ENCODE measurements around the gene NOCT.

NOCT gene

GRCh38 chr4:139015269-139015947 lies at the start of gene NOCT:
Gene NOCT (plus strand): TSS chr4:139015781. CDS start chr4:139015982, 201 bp downstream.
- H3K9me3 ChIP-seq (ENCODE audit: insufficient read depth, low read depth, low read length), result no peaks in the 10 kb centered on the region
- peak within 1 kb of the TSS; percentile 94 for H3K9ac ChIP-seq (ENCODE audit: low read depth, low read length)
- H3K36me3 ChIP-seq (ENCODE audit: insufficient read depth, low read depth, low read length), result 0 out of 2 replicates have a peak, but pooled peaks cover 2% of the 10 kb centered on the region
- peaks cover 7% of the 10 kb centered on the region; the same call in 1 of the 2 replicates for H3K27me3 ChIP-seq (ENCODE audit: insufficient read depth, low read length)
- H3K4me3 ChIP-seq (ENCODE audit: low read length), result peak within 1 kb of the TSS; percentile 99
- peaks cover 37% of the 10 kb centered on the region for H3K4me1 ChIP-seq (ENCODE audit: insufficient read depth, low read length)
- peak within 1 kb of the TSS; percentile 9 for H3K27ac ChIP-seq (ENCODE audit: low read length)

- Histone ChIP-seq H3K36me3 (ENCODE audit: insufficient read depth, low read depth, low read length) (no peaks in the 10 kb centered on the region), H3K4me1 (ENCODE audit: insufficient read depth, low read length) (no peaks in the 10 kb centered on the region), H3K27ac (ENCODE audit: low read length) (no peak overlapping the region), H3K27me3 (ENCODE audit: insufficient read depth, low read length) (no peaks in the 10 kb centered on the region), H3K9me3 (ENCODE audit: insufficient read depth, low read depth, low read length) (no peaks in the 10 kb centered on the region), H3K9ac (ENCODE audit: low read depth, low read length) (no peak overlapping the region), H3K4me3 (ENCODE audit: low read length) (no peak overlapping the region)
Measured at GRCh38 chr4:138967313-138967712, 48.3 kb upstream of the NOCT start.

- Histone ChIP-seq H3K9ac (ENCODE audit: low read depth, low read length) (peak overlapping the region; percentile 38; the same call in 1 of the 2 replicates), H3K4me3 (ENCODE audit: low read length) (peak overlapping the region; percentile 25; the same call in 1 of the 2 replicates), H3K36me3 (ENCODE audit: insufficient read depth, low read depth, low read length) (no peaks in the 10 kb centered on the region), H3K27me3 (ENCODE audit: insufficient read depth, low read length) (no peaks in the 10 kb centered on the region), H3K9me3 (ENCODE audit: insufficient read depth, low read depth, low read length) (no peaks in the 10 kb centered on the region), H3K4me1 (ENCODE audit: insufficient read depth, low read length) (peaks cover 36% of the 10 kb centered on the region), H3K27ac (ENCODE audit: low read length) (peak overlapping the region; percentile 81)
Measured at GRCh38 chr4:138972956-138973801, 42.4 kb upstream of the NOCT start.

- no peaks in the 10 kb centered on the region for H3K27me3 ChIP-seq (ENCODE audit: insufficient read depth, low read length)
- no peaks in the 10 kb centered on the region for H3K9me3 ChIP-seq (ENCODE audit: insufficient read depth, low read depth, low read length)
- H3K4me3 ChIP-seq (ENCODE audit: low read length), result peak overlapping the region; percentile 44; the same call in 1 of the 2 replicates
- H3K36me3 ChIP-seq (ENCODE audit: insufficient read depth, low read depth, low read length), result no peaks in the 10 kb centered on the region
- H3K9ac ChIP-seq (ENCODE audit: low read depth, low read length), result peak overlapping the region; percentile 64; the same call in 1 of the 2 replicates
- peak overlapping the region; percentile 27 for H3K27ac ChIP-seq (ENCODE audit: low read length)
- H3K4me1 ChIP-seq (ENCODE audit: insufficient read depth, low read length), result peaks cover 40% of the 10 kb centered on the region
Measured at GRCh38 chr4:138975225-138975624, 40.4 kb upstream of the NOCT start.

GRCh38 chr4:138976526-138976925 lies 39.1 kb upstream of the NOCT start:
- H3K27me3 ChIP-seq (ENCODE audit: insufficient read depth, low read length), result no peaks in the 10 kb centered on the region
- H3K36me3 ChIP-seq (ENCODE audit: insufficient read depth, low read depth, low read length), result no peaks in the 10 kb centered on the region
- H3K4me3 ChIP-seq (ENCODE audit: low read length), result no peak overlapping the region
- H3K9ac ChIP-seq (ENCODE audit: low read depth, low read length), result no peak overlapping the region
- no peak overlapping the region for H3K27ac ChIP-seq (ENCODE audit: low read length)
- no peaks in the 10 kb centered on the region for H3K9me3 ChIP-seq (ENCODE audit: insufficient read depth, low read depth, low read length)
- peaks cover 40% of the 10 kb centered on the region for H3K4me1 ChIP-seq (ENCODE audit: insufficient read depth, low read length)

GRCh38 chr4:138977524-138977923 lies 38.1 kb upstream of the NOCT start:
- peaks cover 44% of the 10 kb centered on the region for H3K4me1 ChIP-seq (ENCODE audit: insufficient read depth, low read length)
- H3K4me3 ChIP-seq (ENCODE audit: low read length), result no peak overlapping the region
- H3K9me3 ChIP-seq (ENCODE audit: insufficient read depth, low read depth, low read length), result no peaks in the 10 kb centered on the region
- H3K27ac ChIP-seq (ENCODE audit: low read length), result no peak overlapping the region
- H3K9ac ChIP-seq (ENCODE audit: low read depth, low read length), result no peak overlapping the region; the same call in 1 of the 2 replicates
- no peaks in the 10 kb centered on the region for H3K27me3 ChIP-seq (ENCODE audit: insufficient read depth, low read length)
- H3K36me3 ChIP-seq (ENCODE audit: insufficient read depth, low read depth, low read length), result no peaks in the 10 kb centered on the region

GRCh38 chr4:138978028-138978585 lies 37.5 kb upstream of the NOCT start:
- Histone ChIP-seq H3K9ac (ENCODE audit: low read depth, low read length) (peak overlapping the region; percentile 12; the same call in 1 of the 2 replicates), H3K27ac (ENCODE audit: low read length) (no peak overlapping the region), H3K27me3 (ENCODE audit: insufficient read depth, low read length) (no peaks in the 10 kb centered on the region), H3K9me3 (ENCODE audit: insufficient read depth, low read depth, low read length) (no peaks in the 10 kb centered on the region), H3K36me3 (ENCODE audit: insufficient read depth, low read depth, low read length) (no peaks in the 10 kb centered on the region), H3K4me3 (ENCODE audit: low read length) (no peak overlapping the region), H3K4me1 (ENCODE audit: insufficient read depth, low read length) (peaks cover 39% of the 10 kb centered on the region)

GRCh38 chr4:138978600-138978999 lies 37.0 kb upstream of the NOCT start:
- Histone ChIP-seq H3K4me3 (ENCODE audit: low read length) (no peak overlapping the region), H3K4me1 (ENCODE audit: insufficient read depth, low read length) (peaks cover 34% of the 10 kb centered on the region), H3K27ac (ENCODE audit: low read length) (no peak overlapping the region), H3K27me3 (ENCODE audit: insufficient read depth, low read length) (no peaks in the 10 kb centered on the region), H3K9ac (ENCODE audit: low read depth, low read length) (no peak overlapping the region), H3K36me3 (ENCODE audit: insufficient read depth, low read depth, low read length) (no peaks in the 10 kb centered on the region), H3K9me3 (ENCODE audit: insufficient read depth, low read depth, low read length) (no peaks in the 10 kb centered on the region)

GRCh38 chr4:138979742-138980141 lies 35.8 kb upstream of the NOCT start:
- Histone ChIP-seq H3K27me3 (ENCODE audit: insufficient read depth, low read length) (no peaks in the 10 kb centered on the region), H3K27ac (ENCODE audit: low read length) (no peak overlapping the region), H3K4me3 (ENCODE audit: low read length) (no peak overlapping the region), H3K9me3 (ENCODE audit: insufficient read depth, low read depth, low read length) (no peaks in the 10 kb centered on the region), H3K9ac (ENCODE audit: low read depth, low read length) (no peak overlapping the region), H3K4me1 (ENCODE audit: insufficient read depth, low read length) (peaks cover 25% of the 10 kb centered on the region), H3K36me3 (ENCODE audit: insufficient read depth, low read depth, low read length) (no peaks in the 10 kb centered on the region)

- H3K4me1 ChIP-seq (ENCODE audit: insufficient read depth, low read length), result peaks cover 18% of the 10 kb centered on the region
- no peak overlapping the region for H3K27ac ChIP-seq (ENCODE audit: low read length)
Measured at GRCh38 chr4:138981930-138982390, 33.6 kb upstream of the NOCT start.

GRCh38 chr4:138982754-138983153 lies 32.8 kb upstream of the NOCT start:
- Histone ChIP-seq H3K4me1 (ENCODE audit: insufficient read depth, low read length) (peaks cover 12% of the 10 kb centered on the region), H3K9ac (ENCODE audit: low read depth, low read length) (no peak overlapping the region), H3K36me3 (ENCODE audit: insufficient read depth, low read depth, low read length) (no peaks in the 10 kb centered on the region), H3K4me3 (ENCODE audit: low read length) (no peak overlapping the region), H3K27me3 (ENCODE audit: insufficient read depth, low read length) (no peaks in the 10 kb centered on the region), H3K27ac (ENCODE audit: low read length) (no peak overlapping the region), H3K9me3 (ENCODE audit: insufficient read depth, low read depth, low read length) (no peaks in the 10 kb centered on the region)

More at GRCh38 chr4:138981930-138982390, 33.6 kb upstream of the NOCT start:
- Histone ChIP-seq H3K9me3 (ENCODE audit: insufficient read depth, low read depth, low read length) (no peaks in the 10 kb centered on the region), H3K4me3 (ENCODE audit: low read length) (no peak overlapping the region), H3K36me3 (ENCODE audit: insufficient read depth, low read depth, low read length) (no peaks in the 10 kb centered on the region), H3K27me3 (ENCODE audit: insufficient read depth, low read length) (no peaks in the 10 kb centered on the region), H3K9ac (ENCODE audit: low read depth, low read length) (no peak overlapping the region)
